ENCODE results near the gene ZGPAT.

- TF ChIP-seq KDM4B (IDR thresholded peaks at IDR 0.05; ENCODE audit: borderline replicate concordance in 2 of 2, low read depth in 1 of 2): no peak
- no peak for TF ChIP-seq FOXK2 (conservative IDR thresholded peaks at IDR 0.05 in 1 of 2, IDR thresholded peaks at IDR 0.05 in 1 of 2; ENCODE audit: low read depth in 2 of 2)
- no peak for TF ChIP-seq HNRNPH1 (optimal IDR thresholded peaks at IDR 0.05; ENCODE audit: low read depth, low read length)
- no peak for TF ChIP-seq CTCF (IDR thresholded peaks at IDR 0.05 in 2 of 3, conservative IDR thresholded peaks at IDR 0.05 in 1 of 3; ENCODE audit: insufficient read depth in 2 of 3, low read depth in 1 of 3, low read length in 3 of 3)
- no peak for TF ChIP-seq BRCA1 (IDR thresholded peaks at IDR 0.05)
- TF ChIP-seq BRCA1 (CRISPR knock-in tag; IDR thresholded peaks at IDR 0.05): no peak
- TF ChIP-seq POLR2AphosphoS5 (IDR thresholded peaks at IDR 0.05; ENCODE audit: control insufficient read depth, insufficient read depth, low read depth, low read length): no peak
- TF ChIP-seq ZNF23 (CRISPR knock-in tag; IDR thresholded peaks at IDR 0.05): no peak
These were observed 39.5 kb upstream of the ZGPAT start for GRCh38 chr20:63668351-63668750.
